Osteocyte (in vitro differentiated cells): ENCODE data around the gene INPP4A. TPM values are rescaled to one million over a fixed set of nuclear protein-coding genes. Genes with fewer than 3 reads are reported as not detected.
"Not testable (repeated sequence)": the region's sequence is repeated elsewhere in the genome, so short reads cannot be mapped to it uniquely, and the experiment has no call there.

Experiments
- DNase-seq: peaks from one replicate; pipeline ENCODE4 v3.0.0; 2021; ENCODE audit warnings: mixed read lengths; ENCODE audit not compliant: unreplicated experiment; ENCODE audit errors: extremely low spot score
- H3K27ac Mint-ChIP-seq: one replicate; pipeline ENCODE4 v1.8.0; 2021; ENCODE audit warnings: mild to moderate bottlenecking, mixed read lengths; ENCODE audit not compliant: unreplicated experiment
- H3K27me3 Mint-ChIP-seq: one replicate; pipeline ENCODE4 v1.8.0; 2021; ENCODE audit warnings: mixed read lengths; ENCODE audit not compliant: unreplicated experiment
- H3K36me3 Mint-ChIP-seq: one replicate; pipeline ENCODE4 v1.8.0; 2021; ENCODE audit warnings: mixed read lengths; ENCODE audit not compliant: unreplicated experiment
- H3K4me1 Mint-ChIP-seq: one replicate; pipeline ENCODE4 v1.8.0; 2021; ENCODE audit warnings: mixed read lengths; ENCODE audit not compliant: unreplicated experiment
- H3K4me3 Mint-ChIP-seq: one replicate; pipeline ENCODE4 v1.8.0; 2021; ENCODE audit warnings: mild to moderate bottlenecking, moderate library complexity, mixed read lengths; ENCODE audit not compliant: unreplicated experiment
- H3K9me3 Mint-ChIP-seq: one replicate; pipeline ENCODE4 v1.8.0; 2021; ENCODE audit warnings: mixed read lengths; ENCODE audit not compliant: unreplicated experiment
- total RNA-seq: library from RNA; stranded (reverse); gene quantifications from 2 replicates; pipeline ENCODE4 v1.2.1, GENCODE V29; 2021
- TF ChIP-seq, protein P1 (sequence below): fragments of 200-600 bp; sonication (generic); IDR thresholded peaks from 2 replicates; pipeline ENCODE4 v1.5.0; 2021; ENCODE audit warnings: antibody characterized with exemption, mild to moderate bottlenecking, moderate library complexity

INPP4A gene
- total RNA-seq, 1 donor from 2014 or later, result 31.4 TPM

DNA sequence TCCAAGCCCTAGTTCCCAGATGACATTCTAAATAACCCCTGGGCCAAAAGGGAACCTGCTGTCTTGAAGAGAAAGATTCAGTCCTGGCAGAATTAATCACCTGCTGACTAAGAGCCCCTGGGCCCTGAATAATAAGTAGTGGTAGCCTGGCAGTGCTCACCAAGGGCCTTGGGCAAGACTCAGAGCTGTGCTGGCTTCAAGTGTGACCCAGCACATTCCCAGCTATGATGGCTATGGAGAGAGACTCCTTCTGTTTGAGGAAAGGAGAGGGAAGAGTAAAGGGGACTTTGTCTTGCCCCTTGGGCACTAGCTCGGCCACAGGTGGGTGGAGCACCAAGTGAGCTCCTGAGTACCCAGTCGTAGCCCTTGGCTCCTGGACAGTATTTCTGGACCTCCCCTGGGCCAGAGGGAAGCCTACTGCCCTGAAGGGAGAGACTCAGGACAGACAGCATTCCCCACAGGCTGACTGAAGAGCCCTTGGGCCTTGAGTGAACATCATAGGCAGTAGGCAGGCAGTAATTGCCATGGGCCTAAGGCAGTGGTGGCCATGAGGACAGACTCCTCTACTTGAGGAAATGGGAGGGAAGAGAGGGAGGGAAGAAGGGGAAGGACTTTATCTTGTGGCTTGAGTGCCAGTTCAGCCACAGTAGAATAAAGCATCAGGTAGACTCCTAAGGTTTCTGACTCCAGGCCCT lies 40.0 kb upstream of the INPP4A start:
- no peak for DNase-seq
- Mint-ChIP-seq H3K36me3 (no peaks in the 10 kb centered on the region), H3K4me1 (no peaks in the 10 kb centered on the region)

DNA sequence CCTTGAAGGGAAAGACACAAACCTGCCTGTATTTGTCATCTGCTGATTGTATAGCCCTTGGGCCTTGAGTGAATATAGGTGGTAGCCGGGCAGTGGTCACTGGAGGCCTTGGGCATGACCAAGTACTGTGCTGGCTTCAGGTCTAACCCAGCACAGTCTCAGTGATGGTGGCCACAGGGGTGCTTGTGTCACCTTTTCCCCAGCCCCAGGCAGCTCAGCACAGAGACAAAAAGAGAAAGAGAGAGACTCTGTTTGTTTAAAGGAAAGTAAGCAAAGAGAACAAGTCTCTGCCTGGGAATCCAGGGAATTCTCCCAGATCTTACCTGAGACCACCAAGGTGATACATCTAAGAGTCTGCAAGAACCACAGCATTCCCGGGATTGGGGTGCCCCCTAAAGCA lies 39.4 kb upstream of the INPP4A start:
- H3K27me3 Mint-ChIP-seq, result peaks cover 54% of the 10 kb centered on the region
- H3K36me3 Mint-ChIP-seq, result no peaks in the 10 kb centered on the region
- DNase-seq, result no peak
- no peaks in the 10 kb centered on the region for H3K4me1 Mint-ChIP-seq
- no peak overlapping the region for H3K27ac Mint-ChIP-seq
- H3K4me3 Mint-ChIP-seq, result no peak overlapping the region
- TF ChIP-seq, protein P1, sequence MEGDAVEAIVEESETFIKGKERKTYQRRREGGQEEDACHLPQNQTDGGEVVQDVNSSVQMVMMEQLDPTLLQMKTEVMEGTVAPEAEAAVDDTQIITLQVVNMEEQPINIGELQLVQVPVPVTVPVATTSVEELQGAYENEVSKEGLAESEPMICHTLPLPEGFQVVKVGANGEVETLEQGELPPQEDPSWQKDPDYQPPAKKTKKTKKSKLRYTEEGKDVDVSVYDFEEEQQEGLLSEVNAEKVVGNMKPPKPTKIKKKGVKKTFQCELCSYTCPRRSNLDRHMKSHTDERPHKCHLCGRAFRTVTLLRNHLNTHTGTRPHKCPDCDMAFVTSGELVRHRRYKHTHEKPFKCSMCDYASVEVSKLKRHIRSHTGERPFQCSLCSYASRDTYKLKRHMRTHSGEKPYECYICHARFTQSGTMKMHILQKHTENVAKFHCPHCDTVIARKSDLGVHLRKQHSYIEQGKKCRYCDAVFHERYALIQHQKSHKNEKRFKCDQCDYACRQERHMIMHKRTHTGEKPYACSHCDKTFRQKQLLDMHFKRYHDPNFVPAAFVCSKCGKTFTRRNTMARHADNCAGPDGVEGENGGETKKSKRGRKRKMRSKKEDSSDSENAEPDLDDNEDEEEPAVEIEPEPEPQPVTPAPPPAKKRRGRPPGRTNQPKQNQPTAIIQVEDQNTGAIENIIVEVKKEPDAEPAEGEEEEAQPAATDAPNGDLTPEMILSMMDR, result no peak
- H3K9me3 Mint-ChIP-seq, result no peaks in the 10 kb centered on the region

More for the DNA sequence above, 40.0 kb upstream of the INPP4A start:
- Mint-ChIP-seq H3K9me3 (no peaks in the 10 kb centered on the region), H3K27me3 (peaks cover 55% of the 10 kb centered on the region), H3K27ac (no peak overlapping the region), H3K4me3 (no peak overlapping the region)
- TF ChIP-seq, protein P1, result no peak

DNA sequence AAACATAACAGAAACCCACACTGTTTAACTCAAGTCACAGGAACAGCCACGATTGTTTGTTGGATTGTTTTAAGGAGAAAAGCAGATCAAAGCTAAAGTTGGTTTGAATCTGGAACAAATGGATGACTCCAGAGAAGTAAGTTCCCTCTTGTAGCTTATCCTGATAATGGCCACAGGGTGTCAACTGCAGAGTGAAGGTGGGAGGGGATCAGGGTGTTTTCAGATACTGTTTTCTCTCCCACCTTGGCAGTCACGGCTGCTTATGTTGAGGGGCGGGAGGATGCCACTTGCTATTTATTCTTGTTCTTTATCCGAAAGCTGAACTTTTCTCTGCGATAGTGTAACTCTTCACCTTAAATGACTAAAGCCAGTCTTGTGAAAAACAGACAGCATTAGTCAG lies 36.5 kb upstream of the INPP4A start:
- peaks cover 4% of the 10 kb centered on the region for H3K4me1 Mint-ChIP-seq
- no peaks in the 10 kb centered on the region for H3K36me3 Mint-ChIP-seq
- H3K27me3 Mint-ChIP-seq, result peaks cover 30% of the 10 kb centered on the region

DNA sequence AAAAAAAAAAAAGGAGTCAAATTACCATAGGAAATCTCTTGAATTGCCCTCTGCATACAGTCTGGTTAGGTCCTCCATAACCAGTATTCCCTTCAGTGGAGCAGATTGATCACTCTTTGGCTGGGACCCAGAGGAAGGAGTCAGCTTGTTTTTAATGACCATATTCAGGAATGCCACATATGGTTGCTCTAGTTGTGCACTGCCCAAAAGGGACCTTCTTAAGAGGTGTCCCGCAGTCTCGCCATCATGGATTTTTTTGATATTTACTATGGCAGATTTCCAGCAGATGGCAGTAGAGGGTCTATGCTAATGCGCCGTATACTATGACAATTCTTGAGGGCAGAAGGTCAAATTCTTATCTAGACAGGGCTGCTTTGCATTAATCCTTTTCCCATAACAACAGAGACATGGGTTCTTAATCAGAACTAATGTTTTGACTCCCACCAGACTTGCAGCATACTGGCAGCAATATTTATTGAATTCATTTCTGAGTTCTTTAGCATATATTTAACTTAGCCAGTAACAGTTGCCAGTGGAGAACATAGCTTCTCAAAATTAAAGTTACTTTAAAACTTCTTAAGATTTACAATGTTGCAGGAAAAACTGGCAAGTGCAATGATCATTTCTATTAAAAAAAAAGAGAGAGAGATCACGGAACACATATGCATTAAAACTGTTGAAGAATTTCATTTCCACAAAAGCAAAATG lies 31.8 kb upstream of the INPP4A start:
- Mint-ChIP-seq H3K9me3 (peaks cover 6% of the 10 kb centered on the region), H3K27ac (no peak overlapping the region), H3K4me3 (no peak overlapping the region), H3K4me1 (peaks cover 4% of the 10 kb centered on the region), H3K36me3 (no peaks in the 10 kb centered on the region), H3K27me3 (peaks cover 19% of the 10 kb centered on the region)
- no peak for DNase-seq
- TF ChIP-seq, protein P1, result peak; percentile 74

More for the DNA sequence above, 36.5 kb upstream of the INPP4A start:
- Mint-ChIP-seq H3K4me3 (no peak overlapping the region), H3K9me3 (no peaks in the 10 kb centered on the region), H3K27ac (no peak overlapping the region)
- TF ChIP-seq, protein P1, result no peak
- no peak for DNase-seq

DNA sequence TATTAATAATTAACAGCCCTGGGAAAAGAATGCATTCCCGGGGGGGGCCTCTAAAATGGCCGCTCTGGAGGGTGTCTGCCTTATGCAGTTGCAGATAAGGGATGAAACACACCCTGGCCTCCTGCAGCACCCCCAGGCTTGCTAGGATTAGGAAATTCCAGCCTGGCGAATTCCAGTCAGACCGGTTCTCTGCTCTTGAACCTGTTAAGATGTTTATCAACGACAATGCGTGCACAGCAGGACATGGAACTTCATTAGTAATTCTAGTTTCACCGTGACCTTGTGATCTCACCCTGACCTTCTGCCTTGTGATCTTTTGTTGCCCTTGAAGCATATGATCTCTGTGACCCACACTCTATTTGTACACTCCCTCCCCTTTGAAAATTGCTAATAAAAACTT lies 30.4 kb upstream of the INPP4A start:
- not testable (repeated sequence) for H3K4me3 Mint-ChIP-seq, H3K9me3 Mint-ChIP-seq, DNase-seq, H3K4me1 Mint-ChIP-seq, H3K27ac Mint-ChIP-seq, H3K36me3 Mint-ChIP-seq
- H3K27me3 Mint-ChIP-seq, result peaks cover 27% of the 10 kb centered on the region

DNA sequence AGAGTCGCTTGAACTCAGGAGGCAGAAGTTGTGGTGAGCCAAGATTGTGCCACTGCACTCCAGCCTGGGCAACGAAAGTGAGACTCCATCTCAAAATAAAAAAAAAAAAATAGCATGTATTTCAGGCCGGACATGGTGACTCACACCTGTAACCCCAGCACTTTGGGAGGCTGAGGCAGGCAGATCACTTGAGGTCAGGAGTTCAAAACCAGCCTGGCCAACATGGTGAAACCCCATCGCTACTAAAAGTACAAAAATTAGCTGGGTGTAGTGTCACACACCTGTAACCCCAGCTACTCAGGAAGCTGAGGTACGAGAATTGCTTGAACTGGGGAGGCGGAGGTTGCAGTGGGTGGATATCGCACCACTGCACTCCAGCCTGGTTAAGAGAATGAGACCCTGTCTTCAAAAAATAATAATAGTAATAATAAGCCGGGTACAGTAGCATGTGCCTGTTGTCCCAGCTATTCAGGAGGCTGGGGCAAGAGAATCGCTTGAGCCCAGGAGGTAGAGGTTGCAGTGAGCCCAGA lies 28.9 kb upstream of the INPP4A start:
- not testable (repeated sequence) for H3K4me1 Mint-ChIP-seq, H3K9me3 Mint-ChIP-seq, H3K4me3 Mint-ChIP-seq, DNase-seq, H3K27ac Mint-ChIP-seq, H3K36me3 Mint-ChIP-seq
- peaks cover 30% of the 10 kb centered on the region for H3K27me3 Mint-ChIP-seq
